GM03348 (cell line): ENCODE data around the gene C9orf50.
A peak's percentile ranks its signal among the peaks of the same experiment; 100 is the strongest.
"Not testable (repeated sequence)": the region's sequence is repeated elsewhere in the genome, so short reads cannot be mapped to it uniquely, and the experiment has no call there.

ENCODE experiments used
- DNase-seq: peaks from one replicate; pipeline ENCODE4 v3.0.0; 2012; ENCODE audit warnings: low spot score

Gene C9orf50

GRCh38 chr9:129610473-129611306 is 10.2 kb downstream of the C9orf50 start:
- peak; percentile 89 for DNase-seq

DNA sequence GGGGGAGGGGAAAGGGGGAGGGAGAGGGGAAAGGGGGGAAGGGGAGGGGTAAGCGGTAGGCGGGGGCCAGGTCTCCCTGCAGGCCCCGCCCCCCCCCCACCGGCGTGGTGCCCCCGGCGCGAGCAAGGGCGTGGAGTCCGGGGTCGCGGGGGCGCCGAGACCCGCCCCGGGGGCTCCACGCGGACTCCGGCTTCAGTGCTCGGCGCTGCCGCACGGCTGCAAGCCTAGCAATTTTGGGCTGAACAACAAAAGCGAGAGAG is 10.8 kb downstream of the C9orf50 start:
- DNase-seq, result no peak

- peak; percentile 82 for DNase-seq
These were observed 11.3 kb downstream of the C9orf50 start for GRCh38 chr9:129609486-129610212.

DNA sequence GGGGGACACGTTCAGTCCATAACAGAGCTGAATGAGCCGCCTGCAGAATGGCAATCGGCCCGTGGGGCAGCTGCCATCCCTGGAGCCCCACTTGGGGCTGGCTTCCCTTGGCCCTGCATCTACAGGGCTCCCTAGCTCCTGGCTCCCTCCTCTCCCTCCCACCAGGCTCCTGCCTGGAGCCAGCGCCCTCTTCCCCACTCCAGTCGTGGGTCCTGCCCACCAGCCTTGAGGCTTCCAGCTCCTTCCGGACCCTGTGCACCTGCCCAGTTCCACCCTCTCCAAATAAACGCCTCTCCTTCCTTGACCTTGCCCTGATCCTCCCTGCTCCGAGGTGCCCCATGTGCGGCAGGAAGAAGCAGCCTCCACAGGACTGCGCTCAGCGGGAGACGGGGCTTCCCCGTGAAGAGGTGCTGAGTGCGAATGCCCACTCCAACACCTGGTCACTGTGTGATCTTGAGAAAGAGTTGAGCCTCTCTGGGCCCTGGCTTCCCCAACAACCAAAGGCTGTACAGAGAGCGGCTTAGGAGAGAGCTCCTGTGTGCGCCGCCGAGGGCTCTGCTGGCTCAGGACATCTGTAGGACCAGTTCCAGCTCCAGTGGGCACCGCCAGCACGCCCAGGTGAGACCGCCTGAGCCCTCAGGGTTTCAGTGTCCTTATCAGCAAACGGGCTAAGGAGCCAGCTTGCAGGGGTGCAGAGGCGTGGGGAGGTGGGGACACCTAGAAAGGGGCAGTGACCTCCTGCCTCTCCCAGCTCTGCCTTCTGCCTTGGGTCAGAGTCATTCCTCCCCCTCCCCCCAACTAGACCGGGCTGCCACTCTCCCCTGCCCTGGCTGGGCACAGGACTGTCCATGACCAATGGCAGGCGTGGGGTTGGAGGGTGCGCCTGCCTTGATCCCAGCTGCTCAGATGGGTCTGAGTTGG is 12.1 kb downstream of the C9orf50 start:
- no peak for DNase-seq

- no peak for DNase-seq
These were observed 13.9 kb downstream of the C9orf50 start for GRCh38 chr9:129607027-129607387.

DNA sequence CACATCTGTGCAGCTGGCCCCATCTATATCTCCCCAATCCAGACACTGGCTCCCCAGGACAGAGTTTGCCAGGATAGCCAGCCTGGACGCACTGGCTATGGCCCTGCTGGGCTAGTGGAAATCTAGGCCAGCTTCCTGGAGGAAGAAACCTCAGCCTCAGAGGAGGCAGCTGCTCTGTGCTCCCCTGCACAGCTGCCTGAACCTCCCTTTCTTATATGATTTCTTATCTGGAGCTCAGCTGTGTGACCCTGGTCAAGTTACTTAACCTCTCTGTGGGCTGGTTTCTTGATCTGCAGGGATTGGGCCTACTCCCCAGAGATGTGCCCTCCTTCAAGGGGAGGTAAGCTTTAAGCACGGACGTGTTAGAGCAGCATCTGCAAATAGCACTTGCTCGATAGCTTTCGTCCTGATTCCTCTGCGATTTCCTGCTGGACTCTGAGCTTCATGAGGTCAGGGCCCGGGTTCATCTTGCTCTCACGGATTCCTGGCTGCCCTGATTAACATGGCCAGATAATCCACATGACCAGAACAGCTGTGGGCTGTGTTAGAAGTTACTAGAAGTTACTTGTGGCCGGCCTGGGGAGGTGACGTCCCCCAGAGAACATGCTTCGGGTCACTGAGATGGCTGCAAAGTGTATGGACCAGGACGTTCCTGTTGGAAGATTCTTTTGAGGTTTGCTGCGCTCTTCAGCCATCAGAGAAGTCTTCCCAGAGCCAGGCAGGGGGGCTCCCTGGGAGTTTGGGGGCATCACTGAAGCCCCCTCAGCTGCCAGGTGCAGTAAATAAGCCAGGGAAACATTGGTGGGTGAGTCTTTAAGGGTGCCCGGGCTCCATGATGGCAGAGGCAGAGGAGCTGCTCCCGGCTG is 14.5 kb downstream of the C9orf50 start:
- DNase-seq, result no peak

DNA sequence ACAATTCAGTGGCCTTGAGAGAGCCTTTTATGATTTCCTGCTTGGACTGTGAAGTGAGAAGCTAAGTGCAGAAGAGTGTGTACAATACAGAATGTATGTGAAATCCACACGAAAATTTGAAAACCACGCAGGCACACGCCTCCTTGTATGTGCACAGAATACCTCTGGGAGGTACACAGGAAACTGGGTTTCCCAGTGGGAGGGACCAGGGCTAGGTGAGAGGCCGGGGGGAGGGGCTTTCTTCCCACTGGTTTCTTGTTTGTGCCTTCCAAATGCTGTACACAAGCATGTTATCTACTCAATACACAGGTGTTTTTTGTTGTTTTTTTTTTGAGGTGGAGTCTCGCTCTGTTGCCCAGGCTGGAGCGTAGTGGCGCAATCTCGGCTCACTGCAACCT is 16.1 kb downstream of the C9orf50 start:
- DNase-seq, result no peak

DNA sequence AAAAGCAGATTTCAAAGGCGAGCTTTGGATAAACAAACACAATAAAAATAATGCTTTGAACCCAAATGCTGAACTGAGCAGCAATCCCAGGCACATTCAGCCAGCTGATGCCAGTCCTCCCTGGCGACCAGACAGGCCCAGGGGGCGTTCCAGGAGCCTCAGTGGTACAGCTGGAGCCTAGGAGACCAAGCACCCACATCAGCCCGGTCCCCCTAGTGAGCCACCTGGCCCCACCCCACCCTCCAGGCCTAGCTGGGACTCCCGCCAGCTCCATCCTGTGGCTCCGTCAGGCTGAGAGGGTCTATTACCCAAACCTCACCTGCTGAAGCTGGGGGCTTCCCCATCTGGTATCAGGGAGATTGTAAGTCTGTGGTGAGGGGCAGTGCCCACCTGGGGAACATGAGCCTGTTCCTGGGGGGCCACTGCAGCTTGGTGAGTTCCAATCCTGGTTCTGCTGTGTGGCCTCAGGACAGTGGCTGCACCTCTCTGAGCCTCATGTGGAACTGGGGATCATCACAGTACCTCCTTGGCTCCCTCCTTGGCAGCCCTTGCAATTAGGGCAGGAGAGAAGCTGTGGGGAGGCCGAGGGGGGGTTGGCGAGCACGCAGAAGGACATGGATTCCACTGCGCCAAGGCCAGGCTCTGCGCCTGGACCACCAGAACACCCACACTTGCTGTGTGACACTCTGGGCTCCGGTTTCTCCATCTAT is 16.7 kb downstream of the C9orf50 start:
- no peak for DNase-seq

GRCh38 chr9:129602598-129603415 is 18.1 kb downstream of the C9orf50 start:
- no peak for DNase-seq

DNA sequence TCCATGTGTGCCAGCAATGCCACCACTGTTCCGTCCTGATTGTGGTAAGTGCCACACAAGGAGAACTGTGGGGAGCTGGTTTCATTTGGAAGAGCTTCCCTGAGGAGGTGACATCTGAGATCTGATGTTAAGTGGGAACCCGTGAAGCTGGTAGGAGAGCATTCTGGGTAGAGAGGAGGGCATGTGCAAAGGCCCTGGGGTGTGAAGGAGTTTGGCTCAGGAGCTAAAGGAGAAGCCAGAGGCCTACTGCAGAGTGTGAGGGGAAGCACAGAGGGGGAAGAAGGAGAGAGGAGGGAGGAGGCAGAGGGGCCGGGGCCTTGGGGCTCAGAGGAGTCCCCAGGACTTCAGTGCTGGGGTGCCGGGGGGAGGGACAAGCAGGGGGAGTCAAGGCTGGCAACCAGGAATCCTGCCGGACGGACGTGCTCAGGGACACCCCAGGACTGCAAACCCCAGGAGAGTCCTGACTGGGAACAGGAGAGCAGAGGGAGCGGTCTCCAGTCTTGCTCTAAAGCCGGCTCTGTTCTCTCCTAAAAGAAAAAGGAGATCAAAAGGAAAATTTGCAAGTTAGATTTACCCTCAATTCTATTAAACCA is 19.7 kb downstream of the C9orf50 start:
- DNase-seq, result no peak

GRCh38 chr9:129598089-129598596 is 22.8 kb downstream of the C9orf50 start:
- no peak for DNase-seq

GRCh38 chr9:129597355-129598088 is 23.4 kb downstream of the C9orf50 start:
- DNase-seq, result peak; percentile 85

- peak; percentile 72 for DNase-seq
These were observed 24.2 kb downstream of the C9orf50 start for GRCh38 chr9:129596541-129597331.

- DNase-seq, result no peak
These were observed 24.9 kb downstream of the C9orf50 start for GRCh38 chr9:129595903-129596540.

- DNase-seq, result peak; percentile 60
These were observed 25.6 kb downstream of the C9orf50 start for GRCh38 chr9:129595311-129595741.

DNA sequence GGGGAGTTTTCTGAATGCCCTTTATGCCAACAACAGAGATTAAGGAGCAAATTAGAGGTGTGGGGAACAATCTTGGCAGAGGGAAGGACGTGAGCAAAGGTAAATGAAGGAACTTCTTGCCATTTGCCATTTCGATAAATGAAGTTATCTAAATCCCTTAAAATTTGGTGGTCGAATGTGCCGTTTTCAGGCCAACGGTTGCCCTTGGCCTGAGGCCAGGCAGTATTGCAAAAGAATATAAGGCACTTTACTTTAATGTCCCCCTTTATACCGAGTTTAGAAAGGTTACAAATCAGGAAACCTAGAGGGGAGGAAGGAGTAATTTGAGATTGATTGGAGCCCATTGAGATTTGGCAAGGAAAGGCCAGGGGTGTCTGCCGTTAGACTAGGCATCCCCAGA is 26.3 kb downstream of the C9orf50 start:
- no peak for DNase-seq

DNA sequence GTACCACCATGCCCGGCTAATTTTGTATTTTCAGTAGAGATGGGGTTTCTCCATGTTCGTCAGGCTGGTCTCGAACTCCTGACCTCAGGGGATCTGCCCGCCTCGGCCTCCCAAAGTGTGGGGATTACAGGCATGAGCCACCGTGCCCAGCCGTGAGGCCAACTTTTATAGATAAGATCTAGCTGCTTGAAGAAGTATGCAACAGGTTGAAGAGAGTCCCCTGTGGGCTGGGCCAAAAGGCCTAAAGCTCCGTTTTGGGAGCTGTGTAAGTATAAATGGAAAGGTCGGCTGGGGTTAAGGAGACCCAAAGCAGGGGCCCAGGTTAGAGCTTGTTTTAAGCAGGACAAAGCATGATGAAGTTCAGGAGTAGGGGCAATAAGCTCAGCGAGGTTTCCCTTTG is 28.1 kb downstream of the C9orf50 start:
- DNase-seq, result not testable (repeated sequence)
